ENCODE measurements around the gene CXCR6.
"Not testable (repeated sequence)": the region's sequence is repeated elsewhere in the genome, so short reads cannot be mapped to it uniquely, and the experiment has no call there.

Gene CXCR6

DNA sequence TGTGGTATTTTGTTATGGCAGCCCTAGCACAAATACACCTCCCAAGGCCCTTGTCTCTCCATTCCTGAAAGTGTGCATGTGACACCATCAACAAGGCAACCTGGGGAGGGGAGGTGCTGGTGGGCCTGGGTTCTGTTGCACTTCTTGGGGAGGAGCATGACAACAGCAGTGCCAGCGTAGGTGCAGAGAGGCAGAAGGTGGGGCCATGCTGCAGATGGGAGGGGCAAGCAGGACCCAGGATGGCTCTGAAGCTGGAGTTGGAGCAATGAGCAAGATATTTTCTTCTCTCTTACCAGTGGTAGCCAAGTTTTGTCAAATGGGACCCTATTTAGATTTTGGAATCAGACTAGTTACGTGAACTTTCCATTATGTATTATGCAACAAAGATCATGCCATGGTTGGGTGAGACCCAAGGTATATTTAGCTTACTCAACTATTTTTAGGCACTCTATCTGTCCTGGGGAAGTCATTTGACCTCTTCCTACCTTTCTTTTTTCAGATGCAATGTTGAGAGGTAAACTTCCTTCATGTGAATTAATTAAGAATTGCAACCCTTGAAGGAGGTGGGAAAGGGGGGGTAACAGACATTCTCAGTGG, 49.0 kb downstream of the CXCR6 start:
- no peak for FAIRE-seq

DNA sequence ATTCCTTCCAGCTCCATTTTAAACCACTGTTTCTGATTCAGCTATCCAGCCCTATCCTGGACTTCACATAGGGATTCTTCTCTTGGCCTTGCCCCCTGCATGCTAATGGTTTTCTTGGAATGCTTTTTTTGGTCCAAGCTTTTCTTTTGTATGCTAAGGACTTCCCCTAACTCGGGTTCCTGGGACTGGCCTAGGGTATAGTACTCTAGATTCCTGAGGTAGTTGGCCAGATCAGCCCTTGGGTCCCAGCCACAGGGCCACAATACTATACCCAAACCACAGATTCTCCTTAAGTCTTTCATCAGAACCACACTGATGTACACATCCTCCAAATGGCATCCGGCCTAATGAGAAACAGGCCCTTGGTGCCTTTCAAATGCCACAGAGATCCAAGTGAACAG, 49.6 kb downstream of the CXCR6 start:
- FAIRE-seq, result no peak

DNA sequence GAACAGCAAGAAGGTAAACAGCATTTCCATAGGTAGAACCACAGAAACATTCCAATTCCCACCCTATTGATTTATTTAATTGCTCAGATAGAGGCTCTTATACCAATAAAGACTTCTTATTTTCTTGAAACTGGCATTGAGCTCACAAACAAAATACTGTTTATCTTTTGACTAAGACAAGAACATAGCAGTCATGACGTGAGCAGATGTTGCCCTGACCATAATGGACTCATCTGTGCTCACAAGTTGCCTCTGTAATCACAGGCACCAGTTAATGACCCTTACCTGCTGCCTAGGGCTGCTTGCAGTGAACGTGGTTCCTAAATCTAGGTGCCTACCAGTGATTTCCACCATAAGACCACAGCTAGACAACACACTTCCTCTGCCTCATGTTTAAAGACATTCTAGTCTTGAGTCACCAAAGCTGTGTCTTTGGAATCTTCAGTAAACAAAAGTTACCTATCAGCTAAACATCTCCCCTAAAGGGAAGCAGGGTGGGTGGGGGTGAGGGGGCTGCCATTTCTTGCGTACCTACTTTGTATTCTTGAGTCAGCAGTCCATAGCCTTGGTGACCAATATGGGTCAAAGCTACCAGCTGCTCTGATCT, 50.3 kb downstream of the CXCR6 start:
- no peak for FAIRE-seq

DNA sequence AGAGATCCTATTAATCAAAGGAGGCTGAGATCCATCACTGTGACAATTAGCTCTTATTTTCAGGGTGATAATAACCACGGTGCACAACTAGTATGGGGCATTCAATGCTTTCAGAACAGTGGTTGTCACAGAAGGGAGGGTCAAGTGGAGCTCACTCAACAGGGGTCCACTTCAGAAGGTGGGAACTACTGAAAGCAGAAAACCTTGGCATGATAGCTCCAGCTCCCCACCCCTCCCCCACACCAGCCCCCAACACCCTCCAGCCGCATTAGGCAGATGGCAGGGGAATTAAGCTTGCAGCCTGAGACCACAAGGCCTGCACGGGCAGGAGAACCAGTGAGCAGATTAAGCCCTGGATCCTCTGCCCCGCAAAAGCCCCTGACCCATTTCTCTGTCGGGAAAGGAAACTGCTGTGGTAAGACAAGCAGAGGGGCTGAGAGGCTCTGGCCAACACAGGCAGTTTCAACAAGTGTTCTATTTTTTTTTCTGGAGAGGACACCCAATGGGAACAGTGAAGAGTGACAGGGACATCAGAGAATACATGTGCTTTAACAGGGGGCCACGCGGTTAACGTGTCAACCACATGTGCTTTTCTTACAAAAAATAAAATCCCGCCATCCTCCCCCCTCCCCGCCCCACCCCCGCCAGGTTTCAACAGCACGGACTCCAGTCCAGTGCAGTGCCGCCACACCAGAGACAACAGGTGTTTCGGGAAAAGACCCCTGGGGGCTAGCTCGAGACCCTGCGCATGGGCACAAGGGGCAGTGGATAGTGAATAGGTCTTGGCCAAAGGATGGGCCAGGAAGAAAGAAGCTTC, 51.4 kb downstream of the CXCR6 start:
- FAIRE-seq, result no peak

DNA sequence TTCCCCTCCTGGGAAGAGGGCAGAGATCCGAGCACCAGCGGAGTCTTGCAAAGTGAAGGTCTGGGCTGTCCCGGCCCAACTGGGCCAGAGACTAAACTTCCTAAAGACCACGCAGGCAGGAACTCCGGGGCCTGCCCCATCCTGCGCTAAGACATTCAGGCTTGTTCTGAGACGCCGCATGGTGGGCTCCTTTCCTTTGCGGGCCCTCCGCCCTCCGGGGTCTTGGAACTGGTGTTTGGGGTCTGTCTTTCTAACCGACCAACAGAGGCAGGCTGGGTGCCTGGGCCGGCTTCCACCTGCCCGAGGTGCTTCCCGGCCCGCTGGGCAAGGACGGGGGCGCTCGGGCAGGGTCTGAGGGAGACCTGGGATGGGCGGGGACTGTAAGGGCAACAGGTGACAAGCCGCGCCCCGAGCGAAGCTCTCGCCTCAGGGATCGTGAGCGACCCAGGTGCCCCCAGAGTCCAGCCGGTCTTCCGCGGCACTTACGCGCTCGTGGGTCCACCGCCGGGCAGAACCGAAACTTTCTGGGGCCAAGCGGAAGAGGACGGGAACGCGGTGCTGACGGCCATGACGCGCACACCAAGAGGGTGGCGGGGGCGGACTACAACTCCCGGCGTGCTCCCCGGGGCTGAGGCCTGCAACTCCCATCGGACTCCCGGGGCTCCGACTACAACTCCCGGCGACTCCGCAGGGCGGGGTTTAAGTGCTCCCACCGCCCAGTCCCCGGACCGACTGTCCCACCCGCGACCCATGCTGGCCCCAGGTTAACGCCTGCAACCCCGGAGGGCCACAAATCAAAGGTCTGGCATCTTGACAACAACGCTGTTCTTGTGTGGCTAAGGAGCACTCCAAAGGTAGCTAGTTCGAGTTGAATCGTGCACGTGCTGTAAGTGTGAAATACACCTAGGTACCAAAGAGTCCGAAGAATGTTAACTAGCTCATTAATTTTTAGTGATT, 52.2 kb downstream of the CXCR6 start, which contains the start of gene FYCO1:
FYCO1 (minus strand) TSS at position 589 of the 957 bp plus-strand sequence. CDS start 10,914 bp downstream, outside the sequence.
- FAIRE-seq, result no peak

DNA sequence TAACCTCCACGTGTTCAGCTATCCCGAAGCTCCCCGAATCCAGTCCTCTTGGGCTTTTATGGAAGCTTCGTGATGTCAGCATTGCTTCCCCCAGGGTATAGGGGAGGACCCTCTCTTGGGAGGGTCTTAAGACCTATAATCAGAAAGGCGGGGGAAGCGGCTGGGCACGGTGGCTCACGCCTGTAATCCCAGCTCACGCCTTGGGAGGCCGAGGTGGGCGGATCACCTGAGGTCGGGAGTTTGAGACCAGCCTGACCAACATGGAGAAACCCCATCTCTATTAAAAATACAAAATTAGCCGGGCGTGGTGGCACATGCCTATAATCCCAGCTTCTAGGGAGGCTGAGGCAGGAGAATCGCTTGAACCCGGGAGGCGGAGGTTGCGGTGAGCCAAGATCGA, 54.2 kb downstream of the CXCR6 start:
- not testable (repeated sequence) for FAIRE-seq

DNA sequence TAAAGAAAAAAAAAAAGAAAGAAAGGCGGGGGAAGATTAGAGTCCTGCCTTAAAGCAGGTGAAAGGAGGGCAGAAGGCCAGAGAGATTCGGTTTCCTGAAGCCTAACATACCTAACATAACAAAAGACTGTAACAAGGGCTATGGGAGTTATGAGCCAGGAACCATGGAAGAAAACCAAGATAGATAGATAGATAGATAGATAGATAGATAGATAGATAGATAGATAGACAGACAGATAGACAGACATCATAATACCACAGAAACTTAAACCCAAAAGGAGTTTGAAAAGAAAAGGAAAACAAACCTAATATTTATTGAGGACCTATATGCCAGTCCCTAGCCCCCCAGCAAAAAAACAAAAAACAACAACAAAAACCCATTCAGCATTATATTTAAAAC, 54.7 kb downstream of the CXCR6 start:
- FAIRE-seq, result no peak
